Heart right ventricle (tissue), 16 donors: ENCODE results near the gene SARNP. TPM values are rescaled to one million over a fixed set of nuclear protein-coding genes. Genes with fewer than 3 reads are reported as not detected.
A peak's percentile ranks its signal among the peaks of the same experiment; 100 is the strongest.

Experiments
- ATAC-seq, 8 donors: fragments of 200-7000 bp; cut with Tn5 transposase; one replicate each; pipeline ENCODE4 v1.9.1; 2020; ENCODE audit warnings: mild to moderate bottlenecking in 8 of 8, moderate library complexity in 8 of 8, moderate number of reproducible peaks in 1 of 8
- DNase-seq, 2 donors: peaks; one replicate each; pipeline ENCODE4 v3.0.0-alpha.2; 2020
- H3K27ac ChIP-seq, 10 donors: fragments of 200-600 bp; sonication (generic) in 2 of 10; one replicate each; pipeline versions ENCODE4 v1.5.0 to v1.8.0; 2020 to 2022; ENCODE audit warnings: mild to moderate bottlenecking in 3 of 10
- H3K27me3 ChIP-seq, 7 donors: fragments of 200-600 bp; one replicate each; pipeline ENCODE4 v1.8.0; 2021 to 2022; ENCODE audit warnings: mild to moderate bottlenecking in 2 of 7
- H3K36me3 ChIP-seq, 9 donors: fragments of 200-600 bp; sonication (generic) in 1 of 9; one replicate each; pipeline versions ENCODE4 v1.5.0 to v1.8.0; 2020 to 2022; ENCODE audit warnings: mild to moderate bottlenecking in 2 of 9
- H3K4me1 ChIP-seq, 9 donors: fragments of 200-600 bp; sonication (generic) in 1 of 9; one replicate each; pipeline versions ENCODE4 v1.5.0 to v1.8.0; 2020 to 2022; ENCODE audit warnings: mild to moderate bottlenecking in 4 of 9
- H3K4me3 ChIP-seq, 10 donors: fragments of 200-600 bp; sonication (generic) in 2 of 10; one replicate each; pipeline versions ENCODE4 v1.5.0 to v1.8.0; 2020 to 2022; ENCODE audit warnings: mild to moderate bottlenecking in 7 of 10, moderate library complexity in 2 of 10
- H3K9me3 ChIP-seq, 11 donors: fragments of 200-600 bp in 10 of 11; sonication (generic) in 2 of 11; one replicate each; pipeline versions ENCODE4 v1.5.0 to v1.8.0; 2013 to 2022; ENCODE audit warnings: mild to moderate bottlenecking in 2 of 11, control low read depth in 1 of 11, moderate library complexity in 1 of 11
- CTCF ChIP-seq, 9 donors: fragments of 200-600 bp; sonication (generic) in 2 of 9; IDR thresholded peaks; one replicate each; pipeline versions ENCODE4 v1.5.0 to v1.8.0; 2021 to 2022; ENCODE audit warnings: antibody characterized with exemption in 9 of 9, mild to moderate bottlenecking in 5 of 9, moderate library complexity in 1 of 9
- WGBS, 2 donors: extraction: QIAGEN DNeasy Blood & Tissue Kit; methylation state at CpG; one replicate each; pipeline ENCODE4 v1.1.7; 2013; ENCODE audit warnings: inconsistent platforms in 1 of 2; 5-methylcytosine and 5-hydroxymethylcytosine counted together
- intact Hi-C, 10 donors: fragments of 100-400 bp; cut with DNase I; formaldehyde crosslinking; loops; one replicate each; pipeline versions ENCODE4 v1.11.1 to v1.14.2; 2022
- polyA plus RNA-seq, 2 donors: library from polyadenylated mRNA; stranded (reverse); fragments of 200-250 nt; gene quantifications; one replicate each; pipeline ENCODE4 v1.2.3, GENCODE V29; 2013
- total RNA-seq, 10 donors: library from RNA; stranded (reverse); fragmentation: NEBNext Ultra II Directional in 3 of 10; extraction: Animal tissue kit (Norgen Biotek cat#: 25700) in 3 of 10; gene quantifications; one replicate each; pipeline versions ENCODE4 v1.2.1 to v1.2.4, GENCODE V29; 2021 to 2023
- donor health status: Arrhythmogenic right ventricular cardiomyopathy.
- donor health status: ischemic (EF 13 %, LVEDD 7.1; RV severe dilation, severe dysfunction).
- donor health status: healthy with polysubstance abuse.
- donor health status: DM: no; HTN: yes; CAD: no.
- donor health status: DM: no; HTN: no; CAD: no.
- donor health status: ischemic (EF 25% LVEDD 6.9; RV normal size, moderate dysfunction).
- donor health status: ischemic (EF 25% LVEDD 5.7; RV mildly dilated, moderate dysfunction).
- donor health status: healthy.
- donor health status: DM: yes; HTN: yes; CAD: no.
- donor health status: Ischemic cardiomyopathy.
- donor health status: ischemic (EF 35%, LVEDD 5.7; RV mildly dilated, moderate dysfunction).
- donor health status: nonischemic (EF 11% LVEDD 7.7; RV severe dilation, severe dysfunction).
- donor health status: DM: yes; HTN: yes; CAD: no.
- donor health status: PGD.
- donor health status: ischemic (EF 29% LVEDD 5.4; RV normal size, mild dysfunction).
- donor health status: nonischemic (EF 23%, LVEDD 6.1; RV moderate dilation, normal function).

Gene SARNP
- total and polyA plus RNA-seq, 12 donors, result 47.5 to 136 (median 55.2) TPM

DNA sequence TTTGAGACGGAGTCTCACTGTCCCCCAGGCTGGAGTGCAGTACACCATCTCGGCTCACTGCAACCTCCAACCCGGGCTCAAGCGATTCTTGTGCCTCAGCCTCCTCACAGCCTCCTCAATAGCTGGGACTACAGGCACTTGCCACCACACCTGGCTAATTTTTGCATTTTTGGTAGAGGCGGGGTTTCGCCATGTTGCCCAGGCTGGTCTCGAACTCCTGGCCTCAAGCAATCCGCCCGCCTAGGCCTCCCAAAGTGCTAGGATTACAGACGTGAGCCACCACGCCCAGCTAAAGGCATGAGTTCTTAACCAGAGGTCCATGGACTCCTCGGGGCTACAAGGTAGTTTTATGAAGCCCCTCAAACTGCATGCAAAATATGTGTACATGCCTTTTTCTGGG is 2.1 kb downstream of the SARNP start:
- 81 to 86% methylated on average over 12 of the region's 12 CpGs for WGBS, 2 donors
- Histone ChIP-seq H3K9me3 (no peaks in the 10 kb centered on the region), H3K4me1 (peaks cover 4 to 64% (median 45%) of the 10 kb centered on the region in 9 donors), H3K36me3 (peaks cover 0 to 57% (median 6%) of the 10 kb centered on the region in 9 donors), H3K27me3 (no peaks in the 10 kb centered on the region), H3K4me3 (peak overlapping the region in 1 of 10 donors; percentile 81), H3K27ac (no peak overlapping the region)
- intact Hi-C loops, result loop anchor here in 3 of 10 donors (5.0 to 10.0 kb wide), 4 partner anchors 71 to 161 kb away; partner anchors contain the start of genes DGKA (in 1 of the 3) and GDF11 (in 1 of the 3)
- TF ChIP-seq CTCF (IDR thresholded peaks at IDR 0.05), result no peak
- no peak for ATAC-seq
- DNase-seq, result no peak

DNA sequence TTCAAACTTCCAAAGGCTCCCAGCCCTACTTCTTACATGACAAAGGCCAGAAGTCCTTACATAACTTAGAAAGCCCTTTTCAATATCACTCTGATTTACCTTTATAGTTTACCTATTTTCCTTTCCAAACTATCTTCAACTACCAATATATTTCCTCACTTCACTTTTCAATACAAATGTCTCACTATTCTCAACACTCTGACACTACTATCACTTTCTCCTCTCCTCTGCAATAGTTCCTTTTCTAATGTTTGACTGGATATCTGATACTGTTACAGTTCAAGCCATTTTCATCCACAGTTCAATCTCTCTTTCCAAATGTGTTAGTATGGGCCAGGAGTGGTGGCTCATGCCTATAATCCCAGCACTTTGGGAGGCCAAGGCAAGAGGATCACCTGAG is 3.3 kb downstream of the SARNP start:
- no peaks in the 10 kb centered on the region for H3K27me3 ChIP-seq
- intact Hi-C loops, result loop anchor here in 2 of 10 donors (10.0 kb wide), 2 partner anchors 69 to 159 kb away; partner anchors contain the start of gene GDF11 (in 1 of the 2)

DNA sequence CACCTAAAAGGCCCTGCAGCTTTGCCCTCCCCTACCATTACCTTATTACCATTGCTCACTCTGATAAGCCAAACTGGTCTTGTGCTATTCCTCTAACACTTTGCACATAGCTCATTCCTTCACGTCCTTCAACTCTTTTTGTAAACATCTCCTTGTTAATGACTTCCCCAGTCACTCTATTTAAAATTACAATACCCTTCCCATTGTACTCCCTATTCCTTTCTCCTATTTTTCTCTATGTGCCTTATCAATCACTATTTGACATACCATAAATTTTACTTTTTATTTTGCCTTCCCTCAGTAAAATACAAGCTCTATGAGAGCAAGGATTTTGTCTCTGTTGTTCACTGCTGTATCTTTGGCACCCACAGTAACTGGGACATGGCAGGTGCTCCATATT is 5.4 kb downstream of the SARNP start:
- peaks cover 0 to 70% (median 15%) of the 10 kb centered on the region in 9 donors for H3K36me3 ChIP-seq
- no peaks in the 10 kb centered on the region for H3K9me3 ChIP-seq
- H3K27ac ChIP-seq, result no peak overlapping the region
- no peaks in the 10 kb centered on the region for H3K27me3 ChIP-seq
- ATAC-seq (no peak), DNase-seq (no peak)
- peaks cover 4 to 58% (median 39%) of the 10 kb centered on the region in 9 donors for H3K4me1 ChIP-seq
- no peak overlapping the region for H3K4me3 ChIP-seq
- no peak for TF ChIP-seq CTCF (IDR thresholded peaks at IDR 0.05)
- intact Hi-C loops, result loop anchor here in 2 of 10 donors (10.0 kb wide), 2 partner anchors 67 to 157 kb away; partner anchors contain the start of gene GDF11 (in 1 of the 2)
- WGBS, 2 donors, result 34 to 39% methylated on average over 1 of the region's 1 CpG

More for the DNA sequence above, 3.3 kb downstream of the SARNP start:
- Histone ChIP-seq H3K27ac (no peak overlapping the region), H3K4me1 (peaks cover 4 to 62% (median 45%) of the 10 kb centered on the region in 9 donors), H3K9me3 (no peaks in the 10 kb centered on the region), H3K4me3 (no peak overlapping the region), H3K36me3 (peaks cover 0 to 55% (median under 1%) of the 10 kb centered on the region in 9 donors)
- DNase-seq, result no peak
- no peak for ATAC-seq
- no peak for TF ChIP-seq CTCF (IDR thresholded peaks at IDR 0.05)

GRCh38 chr12:55809274-55809673 is 8.2 kb downstream of the SARNP start:
- intact Hi-C loops, result no loop called here
- no peak for TF ChIP-seq CTCF (IDR thresholded peaks at IDR 0.05)
- Histone ChIP-seq H3K9me3 (no peaks in the 10 kb centered on the region), H3K4me3 (no peak overlapping the region), H3K36me3 (peaks cover 0 to 72% (median 15%) of the 10 kb centered on the region in 9 donors), H3K27me3 (no peaks in the 10 kb centered on the region), H3K27ac (no peak overlapping the region), H3K4me1 (peaks cover 0 to 47% (median 17%) of the 10 kb centered on the region in 9 donors)
- ATAC-seq (no peak), DNase-seq (no peak)
- 81 to 84% methylated on average over 5 of the region's 5 CpGs for WGBS, 2 donors
